22Rv1 (cell line): Measurements from ENCODE around the gene CLIP2.

ENCODE experiments used
- CTCF ChIP-seq: fragments of 450-650 bp; IDR thresholded peaks from 2 replicates; pipeline ENCODE4 v1.5.1; 2017; ENCODE audit warnings: mild to moderate bottlenecking
- ZFX ChIP-seq: fragments of 450-650 bp; IDR thresholded peaks from 2 replicates; pipeline ENCODE4 v1.6.1; 2017; ENCODE audit warnings: antibody characterized with exemption, borderline replicate concordance

DNA sequence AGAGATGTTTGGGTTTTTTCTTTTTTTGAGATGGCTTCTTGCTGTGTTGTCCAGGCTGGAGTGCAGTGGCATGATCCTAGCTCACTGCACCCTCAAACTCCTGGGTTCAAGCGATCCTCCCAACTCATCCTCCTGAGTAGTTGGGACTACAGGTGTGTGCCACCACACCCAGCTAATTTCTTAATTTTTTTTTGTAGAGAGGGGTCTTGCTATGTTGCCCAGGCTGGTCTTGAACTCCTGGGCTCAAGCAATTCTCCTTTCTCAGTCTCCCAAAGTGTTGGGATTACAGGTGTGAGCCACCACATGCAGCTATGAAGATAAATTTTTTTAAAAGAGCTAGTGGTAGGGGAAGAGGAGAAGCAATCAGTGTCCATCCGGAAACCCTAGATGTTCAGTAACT lies 56.8 kb downstream of the CLIP2 start:
- TF ChIP-seq CTCF (no peak), ZFX (no peak)
